ENCODE data around the gene STRADB. TPM values are rescaled to one million over a fixed set of nuclear protein-coding genes. Genes with fewer than 3 reads are reported as not detected.
A peak's percentile ranks its signal among the peaks of the same experiment; 100 is the strongest.

The STRADB gene
- total RNA-seq, 4 donors from 2014 or later = 9.3 to 34.9 (median 13.0) TPM

GRCh38 chr2:201413143-201413542, 38.4 kb upstream of the STRADB start:
- no peak for ATAC-seq
- Histone ChIP-seq H3K4me1 (peaks cover 11 to 79% (median 24%) of the 10 kb centered on the region in 3 donors), H3K9me3 (no peaks in the 10 kb centered on the region), H3K4me3 (no peak overlapping the region), H3K27ac (peak overlapping the region; percentile 32 to 70 (median 52)), H3K27me3 (no peaks in the 10 kb centered on the region), H3K36me3 (no peaks in the 10 kb centered on the region)
- 33 to 42% methylated on average over 1 to 2 of the region's 2 CpGs for WGBS, 2 donors (ENCODE audit: low coverage in 1 of 2)
- TF ChIP-seq, protein P1, sequence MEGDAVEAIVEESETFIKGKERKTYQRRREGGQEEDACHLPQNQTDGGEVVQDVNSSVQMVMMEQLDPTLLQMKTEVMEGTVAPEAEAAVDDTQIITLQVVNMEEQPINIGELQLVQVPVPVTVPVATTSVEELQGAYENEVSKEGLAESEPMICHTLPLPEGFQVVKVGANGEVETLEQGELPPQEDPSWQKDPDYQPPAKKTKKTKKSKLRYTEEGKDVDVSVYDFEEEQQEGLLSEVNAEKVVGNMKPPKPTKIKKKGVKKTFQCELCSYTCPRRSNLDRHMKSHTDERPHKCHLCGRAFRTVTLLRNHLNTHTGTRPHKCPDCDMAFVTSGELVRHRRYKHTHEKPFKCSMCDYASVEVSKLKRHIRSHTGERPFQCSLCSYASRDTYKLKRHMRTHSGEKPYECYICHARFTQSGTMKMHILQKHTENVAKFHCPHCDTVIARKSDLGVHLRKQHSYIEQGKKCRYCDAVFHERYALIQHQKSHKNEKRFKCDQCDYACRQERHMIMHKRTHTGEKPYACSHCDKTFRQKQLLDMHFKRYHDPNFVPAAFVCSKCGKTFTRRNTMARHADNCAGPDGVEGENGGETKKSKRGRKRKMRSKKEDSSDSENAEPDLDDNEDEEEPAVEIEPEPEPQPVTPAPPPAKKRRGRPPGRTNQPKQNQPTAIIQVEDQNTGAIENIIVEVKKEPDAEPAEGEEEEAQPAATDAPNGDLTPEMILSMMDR (IDR thresholded peaks at IDR 0.05) = no peak
- no peak for TF ChIP-seq POLR2AphosphoS5 (IDR thresholded peaks at IDR 0.05)

DNA sequence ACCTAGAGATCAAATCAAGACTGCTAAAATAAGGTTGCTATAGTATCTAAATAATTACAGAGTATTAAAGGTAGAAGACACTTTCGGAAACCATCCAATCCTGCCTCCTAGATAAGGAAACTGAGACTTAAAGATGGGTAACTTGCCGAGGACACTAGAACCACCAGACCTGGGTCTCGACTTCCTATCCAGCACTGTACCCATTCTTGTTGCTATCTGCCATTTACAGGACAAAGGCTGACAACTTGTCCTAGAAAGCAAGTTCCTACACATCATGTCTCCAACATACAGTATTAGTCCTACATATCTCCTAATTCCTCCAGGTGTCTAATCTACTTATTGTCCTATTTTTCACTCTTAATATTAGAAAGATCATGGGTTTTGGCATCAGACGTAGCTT, 38.0 kb upstream of the STRADB start:
- peaks cover 11 to 75% (median 24%) of the 10 kb centered on the region in 3 donors for H3K4me1 ChIP-seq
- H3K9me3 ChIP-seq = no peaks in the 10 kb centered on the region
- no peak for ATAC-seq
- H3K27me3 ChIP-seq = no peaks in the 10 kb centered on the region
- H3K4me3 ChIP-seq = no peak overlapping the region
- no peaks in the 10 kb centered on the region for H3K36me3 ChIP-seq
- peak overlapping the region; percentile 32 to 70 (median 52) for H3K27ac ChIP-seq
- TF ChIP-seq POLR2A (IDR thresholded peaks at IDR 0.05) = no peak
- TF ChIP-seq, protein P1 (IDR thresholded peaks at IDR 0.05) = no peak
- no peak for TF ChIP-seq EP300 (IDR thresholded peaks at IDR 0.05)
- no peak for TF ChIP-seq POLR2AphosphoS5 (IDR thresholded peaks at IDR 0.05)
- 46 to 63% methylated on average over 4 of the region's 4 CpGs for WGBS, 2 donors (ENCODE audit: low coverage in 1 of 2)

GRCh38 chr2:201414099-201415023, 37.2 kb upstream of the STRADB start:
- no peak for TF ChIP-seq EP300 (IDR thresholded peaks at IDR 0.05)
- peak; percentile 12 for TF ChIP-seq POLR2AphosphoS5 (IDR thresholded peaks at IDR 0.05)
- TF ChIP-seq, protein P1 (IDR thresholded peaks at IDR 0.05) = no peak
- Histone ChIP-seq H3K36me3 (peaks cover 0 to under 1% of the 10 kb centered on the region in 2 donors), H3K27ac (peak overlapping the region; percentile 36 to 70 (median 53)), H3K9me3 (no peaks in the 10 kb centered on the region), H3K4me3 (no peak overlapping the region), H3K4me1 (peaks cover 11 to 74% (median 24%) of the 10 kb centered on the region in 3 donors), H3K27me3 (no peaks in the 10 kb centered on the region)
- peak; percentile 55 for ATAC-seq
- 4 to 17% methylated on average over 3 of the region's 3 CpGs for WGBS, 2 donors (ENCODE audit: low coverage in 1 of 2)

GRCh38 chr2:201415149-201415548, 36.4 kb upstream of the STRADB start:
- no peaks in the 10 kb centered on the region for H3K27me3 ChIP-seq
- peak overlapping the region in 3 of 4 donors; percentile 36 to 70 (median 38) for H3K27ac ChIP-seq
- peaks cover 11 to 73% (median 24%) of the 10 kb centered on the region in 3 donors for H3K4me1 ChIP-seq
- ATAC-seq = no peak
- peaks cover 0 to 9% of the 10 kb centered on the region in 2 donors for H3K36me3 ChIP-seq
- WGBS, 2 donors (ENCODE audit: low coverage in 1 of 2) = 3 to 6% methylated on average over 2 of the region's 2 CpGs
- H3K4me3 ChIP-seq = no peak overlapping the region
- TF ChIP-seq, protein P1 (IDR thresholded peaks at IDR 0.05) = no peak
- no peak for TF ChIP-seq POLR2A (IDR thresholded peaks at IDR 0.05)
- TF ChIP-seq POLR2AphosphoS5 (IDR thresholded peaks at IDR 0.05) = no peak
- no peak for TF ChIP-seq EP300 (IDR thresholded peaks at IDR 0.05)
- no peaks in the 10 kb centered on the region for H3K9me3 ChIP-seq

Measured in gastroesophageal sphincter (tissue), 4 donors.